ENCODE data around the gene MYO1A. TPM values are rescaled to one million over a fixed set of nuclear protein-coding genes. Genes with fewer than 3 reads are reported as not detected.

MYO1A gene
- total and polyA plus RNA-seq, 4 donors: 0.03 to 0.28 (median 0.08) TPM; not detected in 1

DNA sequence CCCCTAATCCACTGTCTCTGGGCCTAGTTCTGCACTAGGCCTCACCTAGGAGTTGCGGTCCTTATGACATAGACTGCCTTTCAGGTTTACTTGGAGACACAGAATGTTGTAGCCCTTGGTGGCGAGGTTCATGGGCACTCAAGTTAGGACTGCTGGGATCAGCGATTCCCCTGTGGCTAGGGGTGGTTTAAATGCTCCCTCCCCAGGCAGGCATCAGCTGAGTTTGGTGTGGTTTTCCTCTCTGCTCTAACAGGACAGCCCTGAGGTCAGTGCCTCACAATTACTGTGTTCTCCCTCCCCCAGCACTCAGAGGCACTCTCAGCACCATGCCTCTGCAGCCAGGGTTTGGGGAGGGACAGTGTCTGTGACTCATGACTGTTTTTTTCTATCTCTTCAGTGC lies 70.3 kb downstream of the MYO1A start:
- no peak for TF ChIP-seq FOXA2 (IDR thresholded peaks at IDR 0.05)
- TF ChIP-seq, protein P1, sequence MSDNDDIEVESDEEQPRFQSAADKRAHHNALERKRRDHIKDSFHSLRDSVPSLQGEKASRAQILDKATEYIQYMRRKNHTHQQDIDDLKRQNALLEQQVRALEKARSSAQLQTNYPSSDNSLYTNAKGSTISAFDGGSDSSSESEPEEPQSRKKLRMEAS (IDR thresholded peaks at IDR 0.05): no peak
- Histone ChIP-seq H3K9me3 (ENCODE audit: control insufficient read depth in 4 of 4, low read length in 3 of 4) (no peaks in the 10 kb centered on the region), H3K4me3 (ENCODE audit: low read depth in 1 of 3, low read length in 3 of 3) (no peak overlapping the region), H3K9ac (ENCODE audit: low read depth in 1 of 2, low read length in 2 of 2) (no peak overlapping the region), H3K4me1 (ENCODE audit: control insufficient read depth in 4 of 4, insufficient read depth in 4 of 4, low read length in 3 of 4) (peaks cover 2 to 15% (median 11%) of the 10 kb centered on the region in 4 donors), H3K27me3 (ENCODE audit: control insufficient read depth in 4 of 4, insufficient read depth in 4 of 4, low read length in 3 of 4) (no peaks in the 10 kb centered on the region), H3K27ac (ENCODE audit: low read depth in 1 of 2, low read length in 2 of 2) (no peak overlapping the region), H3K36me3 (ENCODE audit: control insufficient read depth in 4 of 4, insufficient read depth in 3 of 4, low read depth in 1 of 4, low read length in 3 of 4) (no peaks in the 10 kb centered on the region)
- peak; percentile 24 for DNase-seq (ENCODE audit: low spot score)
- WGBS: 96% methylated on average over 3 of the region's 3 CpGs

Other genes starting within 250 kb of the MYO1A start
- not detected for gene SDR9C7, start 115.7 kb downstream of the MYO1A start, total RNA-seq
- gene SDR9C7, start 115.7 kb downstream of the MYO1A start, polyA plus RNA-seq: not detected
- gene RDH16, start 92.5 kb downstream of the MYO1A start, total RNA-seq: 100 to 1,000 TPM in 1 of 2 donors, 10 to 100 TPM in 1; 12.9 to 382 TPM
- 100 to 1,000 TPM; 187 to 251 TPM for gene RDH16, start 92.5 kb downstream of the MYO1A start, polyA plus RNA-seq
- 1 to 10 TPM; 3.6 to 9.9 TPM for gene ZBTB39, start 43.6 kb downstream of the MYO1A start, total RNA-seq
- gene ZBTB39, start 43.6 kb downstream of the MYO1A start, polyA plus RNA-seq: 1 to 10 TPM; 1.8 to 2.5 TPM
- gene TAC3, start 33.6 kb downstream of the MYO1A start, total RNA-seq: not detected
- not detected for gene TAC3, start 33.6 kb downstream of the MYO1A start, polyA plus RNA-seq
- gene NEMP1, start 28.7 kb upstream of the MYO1A start, total RNA-seq: 10 to 100 TPM in 1 of 2 donors, 1 to 10 TPM in 1; 3.8 to 10.9 TPM
- 1 to 10 TPM; 1.4 to 2.5 TPM for gene NEMP1, start 28.7 kb upstream of the MYO1A start, polyA plus RNA-seq
- gene NAB2, start 39.0 kb upstream of the MYO1A start, total RNA-seq: 1 to 10 TPM; 3.9 to 10.0 TPM
- 1 to 10 TPM; 1.9 to 8.6 TPM for gene NAB2, start 39.0 kb upstream of the MYO1A start, polyA plus RNA-seq
- 10 to 100 TPM; 27.4 to 54.0 TPM for gene STAT6, start 61.2 kb upstream of the MYO1A start, total RNA-seq
- gene STAT6, start 61.2 kb upstream of the MYO1A start, polyA plus RNA-seq: 10 to 100 TPM; 33.2 to 57.4 TPM
- gene LRP1, start 78.4 kb upstream of the MYO1A start, total RNA-seq: 100 to 1,000 TPM; 151 to 375 TPM
- 100 to 1,000 TPM in 1 of 2 donors, 10 to 100 TPM in 1; 87.5 to 127 TPM for gene LRP1, start 78.4 kb upstream of the MYO1A start, polyA plus RNA-seq
- not detected for gene LRP1-AS, start 97.5 kb upstream of the MYO1A start, total RNA-seq
- gene LRP1-AS, start 97.5 kb upstream of the MYO1A start, polyA plus RNA-seq: not detected
- gene NXPH4, start 166.7 kb upstream of the MYO1A start, total RNA-seq: not detected
- under 1 TPM in 1 of 2 donors, not detected in 1; 0.15 TPM for gene NXPH4, start 166.7 kb upstream of the MYO1A start, polyA plus RNA-seq
- gene SHMT2, start 179.6 kb upstream of the MYO1A start, total RNA-seq: 100 to 1,000 TPM in 1 of 2 donors, 10 to 100 TPM in 1; 66.7 to 236 TPM
- 100 to 1,000 TPM; 121 to 276 TPM for gene SHMT2, start 179.6 kb upstream of the MYO1A start, polyA plus RNA-seq
- gene STAC3, start 201.1 kb upstream of the MYO1A start, total RNA-seq: 1 to 10 TPM in 1 of 2 donors, under 1 TPM in 1; 0.84 to 1.1 TPM
- 1 to 10 TPM in 1 of 2 donors, under 1 TPM in 1; 0.19 to 1.3 TPM for gene STAC3, start 201.1 kb upstream of the MYO1A start, polyA plus RNA-seq